HG02884 (cell line): Measurements from ENCODE around the gene ADAM12.
A peak's percentile ranks its signal among the peaks of the same experiment; 100 is the strongest.
"Not testable (repeated sequence)": the region's sequence is repeated elsewhere in the genome, so short reads cannot be mapped to it uniquely, and the experiment has no call there.

ENCODE experiments used
- ATAC-seq: cut with Tn5 transposase; IDR thresholded peaks from one replicate; pipeline ENCODE4 v1.9.1; 2021; ENCODE audit warnings: mild to moderate bottlenecking, moderate library complexity; ENCODE audit not compliant: unreplicated experiment

Gene ADAM12

DNA sequence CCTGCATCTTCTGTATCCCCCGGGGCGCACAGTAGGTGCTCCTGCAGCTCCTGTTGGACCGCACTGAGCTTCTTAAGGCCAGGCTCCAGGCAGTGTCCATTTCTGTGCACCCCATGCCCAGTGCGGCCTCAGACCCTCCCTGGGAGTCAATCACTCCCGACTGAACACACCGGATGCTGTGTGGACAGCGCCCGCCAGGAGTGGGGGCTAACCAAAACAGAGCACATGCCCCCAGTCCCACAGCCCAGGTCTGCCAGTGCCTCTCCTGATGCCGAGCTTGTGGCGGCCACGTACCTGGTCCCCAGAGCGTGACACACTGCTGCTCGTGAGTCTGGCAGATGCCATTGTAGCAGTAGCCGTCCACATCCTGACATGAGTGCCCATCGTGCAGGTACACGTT is 323.8 kb downstream of the ADAM12 start:
- ATAC-seq = no peak

DNA sequence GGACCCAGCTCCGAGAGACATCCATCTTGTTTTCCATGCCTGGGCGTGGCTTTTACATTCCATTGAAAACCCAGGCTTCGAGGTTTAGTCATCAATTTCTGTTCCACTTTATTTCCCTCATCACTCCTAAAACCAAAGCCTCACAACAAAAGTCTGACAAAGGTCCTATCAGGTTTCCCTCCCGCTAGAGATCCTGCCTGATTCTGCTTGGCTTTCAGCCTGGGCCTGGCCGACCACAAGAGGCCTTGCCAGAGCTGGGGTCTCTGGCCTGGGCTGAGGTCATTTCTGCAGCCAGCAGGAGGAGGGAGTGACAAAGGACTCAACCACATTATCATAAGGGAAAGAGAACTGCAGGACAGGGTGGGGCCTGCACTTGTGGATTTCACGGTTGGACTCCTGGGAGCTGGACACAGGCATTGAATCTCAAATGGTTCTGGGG is 324.9 kb downstream of the ADAM12 start:
- ATAC-seq = no peak

DNA sequence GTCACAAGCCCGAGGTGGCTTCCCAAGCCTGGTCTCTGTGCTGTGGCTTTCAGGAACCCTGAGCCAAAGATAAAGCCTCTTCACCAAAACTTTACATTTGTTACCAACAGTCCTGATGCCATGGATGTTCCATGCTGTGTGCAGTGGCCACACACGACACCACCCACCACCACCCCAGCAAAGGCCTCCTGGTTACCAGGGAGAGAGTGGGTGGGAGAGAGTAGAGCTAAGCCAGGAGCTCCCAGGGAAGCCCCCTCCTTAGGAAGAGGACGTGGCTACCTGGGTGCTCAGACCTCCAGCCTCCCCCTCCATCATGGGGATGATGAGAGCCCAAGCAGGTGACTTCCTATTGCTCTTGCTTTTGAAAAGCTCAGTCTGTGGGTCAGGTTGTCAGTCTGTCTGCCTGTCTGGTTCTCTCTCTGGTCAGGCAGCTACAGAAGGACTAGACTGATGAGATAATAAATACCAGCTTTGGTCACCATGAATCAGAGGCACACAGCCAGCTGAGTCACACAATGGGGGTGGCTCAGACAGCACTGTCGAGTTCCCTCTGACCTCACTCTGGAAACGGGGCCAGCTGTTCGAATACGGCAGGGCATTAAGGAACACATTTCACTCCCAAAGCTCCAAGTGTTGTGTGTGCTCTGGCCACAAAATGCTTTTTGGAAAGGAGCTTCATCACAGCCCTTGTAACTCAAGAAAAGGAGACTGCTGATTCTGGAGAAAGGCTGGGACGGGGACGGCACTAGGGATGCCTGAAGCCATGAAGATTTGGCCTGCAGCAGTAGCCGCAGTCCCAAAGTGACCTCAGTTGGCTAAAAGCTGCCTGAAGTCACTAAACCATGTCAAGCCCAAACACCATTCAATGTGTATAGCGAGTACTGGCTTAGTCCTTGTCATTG is 325.9 kb downstream of the ADAM12 start:
- no peak for ATAC-seq

DNA sequence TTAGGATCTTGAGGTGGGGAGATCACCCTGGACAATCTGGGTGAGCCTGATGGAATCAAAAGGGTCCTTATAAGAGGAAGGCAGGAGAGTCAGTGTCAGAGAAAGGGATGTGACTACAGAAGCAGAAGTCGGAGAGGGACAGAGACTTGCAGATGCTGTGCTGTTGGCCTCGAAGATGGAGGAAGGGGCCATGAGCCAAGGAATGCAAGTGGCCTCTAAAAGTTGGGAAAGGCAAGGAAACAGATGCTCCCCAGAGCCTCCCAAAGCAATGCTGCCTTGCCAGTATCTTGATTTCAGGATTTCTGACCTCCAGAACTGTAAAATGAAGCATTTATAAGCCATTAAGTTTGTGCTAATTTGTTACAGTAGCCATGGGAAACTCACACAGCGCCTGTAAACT is 326.8 kb downstream of the ADAM12 start:
- no peak for ATAC-seq

DNA sequence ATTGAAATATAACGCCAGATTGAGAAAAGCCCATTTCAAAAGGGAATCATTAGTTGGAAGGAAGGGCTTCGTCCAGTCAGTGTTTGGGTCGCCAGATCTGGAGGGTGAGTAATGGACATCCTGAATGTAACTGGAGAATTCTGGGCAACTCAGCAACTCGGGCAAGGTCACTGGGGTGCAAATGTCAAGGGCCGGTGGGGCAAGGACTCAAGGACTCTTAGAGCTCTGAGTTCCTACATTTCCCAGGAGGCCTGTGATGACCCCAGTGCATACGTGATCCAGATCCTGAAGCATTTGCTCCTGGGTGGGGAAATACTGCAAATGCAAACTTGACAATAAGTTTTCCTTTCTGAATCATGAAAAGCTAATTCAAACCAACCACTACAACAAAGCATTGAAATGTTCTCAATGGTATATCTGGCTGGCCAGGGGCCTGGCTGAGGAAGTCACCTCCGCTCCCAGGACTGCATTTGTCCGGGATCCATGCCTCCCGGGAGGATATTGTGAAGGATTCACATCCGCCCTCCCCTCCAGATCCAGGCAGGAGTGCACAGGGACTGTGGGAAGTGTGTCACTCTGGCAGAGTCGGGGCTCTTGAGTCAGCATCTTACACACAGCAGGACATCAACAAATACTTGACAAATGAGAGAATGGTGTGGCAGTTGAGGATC is 327.9 kb downstream of the ADAM12 start:
- no peak for ATAC-seq

DNA sequence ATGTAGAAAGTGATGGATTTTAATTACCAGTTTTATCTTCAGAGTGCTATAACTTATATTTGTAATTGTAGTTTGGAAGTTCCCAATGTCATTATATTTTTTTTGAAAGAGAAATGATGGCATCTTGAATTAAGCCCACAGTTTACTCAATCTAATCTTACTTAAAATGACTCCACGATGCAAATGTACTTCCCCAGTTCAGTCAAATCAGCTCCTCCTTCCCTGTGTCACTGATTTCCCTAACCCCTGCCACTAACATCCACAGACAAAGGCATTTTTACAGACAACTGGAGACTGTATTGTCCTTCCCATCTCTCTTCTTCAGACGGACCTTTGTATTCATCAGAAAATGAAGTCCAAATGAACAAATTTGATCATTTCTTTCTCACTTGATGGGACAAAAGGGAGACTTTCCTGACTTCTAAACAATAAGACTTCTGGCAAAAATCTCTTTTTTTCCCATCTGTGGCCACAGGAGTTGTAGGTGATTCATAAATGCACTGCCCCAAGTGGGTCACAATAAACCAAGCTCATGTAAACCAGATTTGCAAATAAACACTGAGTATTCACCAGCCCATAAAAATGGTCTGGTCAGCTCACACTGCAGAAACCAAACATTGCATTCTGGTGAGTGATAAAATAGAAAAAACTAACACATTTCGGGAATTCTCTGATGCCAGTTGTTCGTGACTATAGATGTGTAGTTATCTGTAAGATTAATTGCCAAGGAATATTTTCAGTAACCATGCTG is 329.0 kb downstream of the ADAM12 start:
- ATAC-seq = no peak

DNA sequence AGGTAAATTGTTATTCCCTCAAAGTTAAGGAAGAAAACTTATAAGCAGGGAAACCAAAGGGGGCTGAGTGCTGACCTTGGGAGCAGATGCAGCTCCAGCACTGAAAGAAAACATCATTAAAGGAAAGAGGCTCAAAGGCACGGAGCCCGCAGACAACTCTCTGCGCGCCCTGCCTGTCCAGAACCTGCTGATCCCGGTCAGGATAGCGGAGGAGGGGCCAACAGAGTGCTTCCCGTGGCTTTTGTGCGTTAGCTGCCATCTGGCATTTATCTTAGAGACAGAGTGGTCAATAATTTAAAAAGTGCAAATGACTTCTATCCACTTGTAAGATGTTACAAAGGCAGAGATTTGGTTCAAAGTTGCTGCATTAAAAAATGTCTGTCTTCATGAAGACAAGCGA is 329.8 kb downstream of the ADAM12 start:
- no peak for ATAC-seq

DNA sequence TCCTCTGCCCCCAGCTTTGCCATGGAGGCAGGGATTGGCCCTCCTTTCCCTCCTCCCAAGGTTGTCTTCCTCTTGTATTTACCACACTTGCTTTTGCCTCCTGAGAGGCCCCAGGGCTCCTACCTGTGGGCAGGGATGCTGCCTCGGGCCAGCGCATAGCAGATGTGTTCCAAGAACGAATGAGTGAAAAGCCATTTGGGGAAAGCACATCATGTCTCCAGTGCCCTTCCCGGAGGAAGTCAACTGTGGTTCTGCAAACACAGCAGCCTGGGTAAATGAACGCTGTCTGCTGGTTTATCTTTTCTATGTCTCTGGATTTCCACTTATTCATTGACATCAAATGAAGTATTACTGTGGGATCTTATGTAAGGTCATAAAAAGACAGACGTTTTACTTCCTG is 330.2 kb downstream of the ADAM12 start:
- ATAC-seq = no peak

DNA sequence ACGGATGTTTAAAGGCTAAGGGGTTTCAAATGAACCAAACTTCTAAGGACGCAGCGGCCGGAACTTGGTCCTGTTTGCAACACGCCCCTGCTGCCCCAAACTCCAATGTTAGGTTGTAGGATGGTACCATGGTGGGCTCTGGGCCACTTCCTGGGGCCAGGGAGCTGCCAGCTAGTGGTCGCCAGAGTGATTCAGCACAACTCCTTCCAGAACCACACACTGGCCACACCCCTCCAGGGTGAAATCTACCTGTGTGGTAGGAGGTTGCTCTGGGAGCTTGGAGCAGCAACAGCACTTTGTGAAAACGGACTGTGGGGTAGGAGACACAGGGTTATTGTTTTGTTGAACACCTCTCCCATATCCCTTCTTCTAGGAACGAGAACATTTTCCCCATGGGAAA is 330.8 kb downstream of the ADAM12 start:
- no peak for ATAC-seq

DNA sequence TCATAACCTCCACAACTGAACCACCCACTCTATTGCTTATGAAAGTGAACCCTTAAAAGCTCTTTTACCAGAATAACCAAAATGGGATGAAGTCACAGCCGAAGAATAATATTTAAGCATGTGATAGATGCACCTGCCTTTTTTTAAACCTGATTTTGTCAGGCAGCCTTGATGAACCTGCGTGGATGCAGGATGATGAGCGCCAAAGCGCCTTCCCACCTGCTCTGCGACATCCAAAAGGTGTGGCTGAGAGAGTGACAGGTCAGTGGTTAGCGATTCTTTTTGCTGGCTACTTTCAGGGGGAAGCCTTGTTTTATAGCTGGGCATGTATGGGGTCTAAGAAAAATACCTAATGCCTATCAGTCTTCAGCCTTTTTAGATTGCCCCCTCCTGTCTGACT is 334.1 kb downstream of the ADAM12 start:
- ATAC-seq = no peak

DNA sequence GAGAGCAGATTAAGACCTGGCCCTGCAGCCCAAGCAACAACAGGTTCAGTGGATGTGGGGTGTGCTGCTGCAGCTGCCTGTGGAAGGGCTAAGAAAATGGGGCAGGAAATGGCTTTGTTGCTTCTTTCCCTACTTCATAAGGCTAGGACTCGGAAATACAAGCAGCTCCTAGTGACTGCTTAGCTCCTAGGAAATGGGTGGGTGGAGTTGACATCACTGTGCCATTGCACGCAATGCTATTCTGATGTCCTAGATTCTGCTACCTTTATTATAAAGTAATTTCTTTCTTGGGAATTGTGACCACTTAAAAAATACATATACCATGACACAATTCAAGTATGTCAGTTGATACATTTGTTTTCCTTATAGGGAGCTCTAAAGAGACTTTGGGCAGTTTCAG is 336.1 kb downstream of the ADAM12 start:
- ATAC-seq = no peak

DNA sequence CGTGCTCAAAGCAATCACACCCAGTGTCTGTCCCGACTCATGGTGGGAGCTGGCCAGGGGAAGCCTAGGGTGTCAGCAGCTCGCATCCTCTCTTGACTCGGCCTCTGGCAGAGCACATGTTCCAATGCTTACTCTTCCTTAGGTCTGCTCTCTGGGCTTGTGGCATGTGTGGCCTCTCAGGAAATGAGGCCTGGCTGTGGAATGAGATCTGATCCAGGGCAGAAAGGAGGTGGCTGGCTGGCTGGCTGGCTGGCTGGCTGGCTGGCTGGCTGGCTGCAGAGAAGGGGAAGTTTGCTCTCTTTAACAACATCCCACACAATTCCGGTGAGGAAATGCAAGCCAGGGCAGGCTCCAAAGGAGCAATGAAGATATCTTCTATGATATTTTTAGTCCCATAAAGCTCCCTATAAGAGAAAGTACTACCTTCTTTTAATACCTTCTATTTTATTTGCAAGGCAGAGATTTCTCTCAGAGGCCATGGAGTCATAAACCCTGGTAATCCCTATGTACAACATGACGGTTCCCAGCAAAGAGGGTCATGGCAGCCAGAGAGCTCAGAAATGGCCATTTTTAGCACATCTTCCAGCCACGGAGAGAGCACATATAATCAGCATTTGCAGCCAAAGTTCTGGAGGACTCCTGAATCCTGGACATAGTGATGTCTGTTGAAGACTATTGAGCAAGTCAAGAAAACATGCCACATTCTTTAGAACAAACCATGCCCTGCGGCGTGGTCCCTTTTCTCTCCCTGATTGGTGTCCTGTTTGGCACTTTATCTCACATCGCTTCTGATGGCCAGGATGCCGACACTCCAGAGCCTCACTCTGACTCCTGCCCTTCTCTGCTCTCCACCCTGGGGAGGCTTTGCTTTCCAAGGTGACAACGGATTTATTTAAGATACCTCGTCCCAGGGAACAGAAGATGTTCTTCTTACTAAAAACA is 338.2 kb downstream of the ADAM12 start:
- ATAC-seq = no peak

DNA sequence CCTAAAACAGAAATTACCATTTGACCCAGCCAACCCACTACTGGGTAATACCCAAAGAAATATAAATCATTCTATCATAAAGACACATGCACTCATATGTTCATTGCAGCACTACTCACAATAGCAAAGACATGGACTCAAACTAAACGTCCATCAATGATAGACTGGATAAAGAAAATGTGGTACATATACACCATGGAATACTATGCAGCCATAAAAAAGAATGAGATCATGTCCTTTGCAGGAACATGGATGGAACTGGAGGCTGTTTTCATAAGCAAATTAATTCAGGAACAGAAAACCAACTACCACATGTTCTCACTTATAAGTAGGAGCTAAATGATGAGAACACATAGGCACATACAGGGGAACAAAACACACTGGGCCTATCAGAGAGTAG is 340.5 kb downstream of the ADAM12 start:
- not testable (repeated sequence) for ATAC-seq

DNA sequence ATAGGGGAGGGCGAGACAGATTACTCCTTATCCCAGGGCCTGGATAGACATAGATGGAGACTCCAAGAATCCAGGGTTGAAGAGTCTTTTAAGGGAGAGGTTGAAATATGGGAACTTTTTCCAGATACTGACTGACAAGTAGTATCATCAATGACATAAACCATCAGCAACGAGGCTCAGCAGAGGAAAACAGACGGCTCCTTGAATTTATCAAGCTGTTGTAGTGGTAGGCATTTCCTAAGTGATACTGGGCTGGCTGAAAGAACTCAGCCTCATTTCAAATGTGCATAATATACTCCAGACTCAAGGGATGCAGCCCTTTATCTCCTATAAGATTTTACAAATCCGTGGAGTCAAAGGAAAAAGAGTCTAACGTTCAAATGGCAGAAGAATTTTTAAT is 341.4 kb downstream of the ADAM12 start:
- no peak for ATAC-seq

DNA sequence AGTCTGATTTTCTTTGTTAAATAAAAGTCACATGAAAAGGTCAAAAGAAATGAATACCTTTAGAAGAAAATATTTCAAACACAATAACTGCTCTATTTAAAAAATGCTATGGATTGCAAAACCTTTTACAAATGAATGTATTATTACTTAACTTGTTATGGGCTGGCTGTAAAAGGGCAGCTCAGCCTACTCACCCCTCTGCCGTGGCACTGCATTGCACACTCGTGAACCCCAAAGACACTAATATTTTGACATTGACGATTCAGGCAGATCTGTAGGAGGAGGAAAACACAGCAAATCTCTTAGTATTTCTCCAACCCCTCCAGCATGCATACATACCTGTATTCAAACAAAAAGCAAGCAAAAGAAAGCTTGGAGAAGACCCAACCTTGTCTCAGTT is 342.4 kb downstream of the ADAM12 start:
- no peak for ATAC-seq

DNA sequence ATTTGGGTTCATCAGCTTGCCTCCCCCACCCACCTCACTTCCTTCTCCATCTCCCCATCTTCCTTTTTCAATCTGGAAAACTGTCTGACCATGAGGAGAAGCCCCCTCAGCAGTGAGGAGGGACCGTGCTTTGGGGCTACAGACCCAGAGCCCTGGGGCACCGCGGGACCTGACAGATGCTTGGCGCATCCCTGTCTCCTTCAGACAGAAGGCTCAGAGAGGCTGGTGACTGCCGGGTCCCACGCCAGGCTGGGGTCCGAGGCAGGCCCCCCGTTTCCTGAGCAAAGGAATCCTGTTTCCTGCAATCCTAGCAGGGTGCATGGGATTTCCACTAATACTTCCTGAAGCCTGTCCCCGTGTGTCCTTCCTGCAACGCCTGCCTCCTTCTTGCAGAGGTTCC is 344.9 kb downstream of the ADAM12 start:
- no peak for ATAC-seq

DNA sequence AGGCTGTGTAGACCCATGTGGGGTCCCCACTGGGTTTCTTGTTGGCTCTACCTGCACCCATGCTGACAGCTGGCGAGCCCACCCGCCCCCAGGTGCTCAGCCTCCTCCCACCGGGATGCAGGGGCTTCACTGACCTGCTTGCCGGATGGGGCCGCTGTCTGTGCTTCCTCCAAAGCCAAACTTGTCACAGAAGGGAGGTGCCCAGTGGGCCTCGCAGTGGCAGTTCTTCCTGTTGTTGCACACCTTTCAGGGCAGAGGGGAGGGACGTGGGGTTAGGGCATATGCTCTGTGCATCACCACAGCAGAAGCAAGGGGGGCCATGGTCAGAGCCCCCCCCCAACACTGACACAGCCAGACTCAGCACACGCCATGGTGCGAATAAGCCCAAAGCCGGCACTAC is 345.4 kb downstream of the ADAM12 start:
- no peak for ATAC-seq

DNA sequence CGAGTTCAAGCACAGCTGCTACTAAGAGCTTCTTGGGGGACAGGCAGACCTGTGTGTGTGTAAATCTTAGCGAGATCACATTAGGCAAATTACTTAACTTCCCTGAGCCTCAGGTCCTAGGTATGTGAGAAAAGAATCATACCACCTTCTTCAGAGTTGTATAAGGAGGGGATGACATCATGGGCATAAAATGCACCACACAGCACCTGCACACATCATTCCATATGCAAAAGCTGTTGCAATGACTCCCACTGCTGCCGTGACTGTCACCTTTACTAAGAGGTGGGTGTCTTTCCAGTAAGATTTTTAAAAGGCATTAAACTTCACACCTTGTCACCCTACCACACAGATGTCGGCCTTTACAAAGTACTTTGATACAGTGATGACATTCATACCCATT is 345.9 kb downstream of the ADAM12 start:
- ATAC-seq = no peak

DNA sequence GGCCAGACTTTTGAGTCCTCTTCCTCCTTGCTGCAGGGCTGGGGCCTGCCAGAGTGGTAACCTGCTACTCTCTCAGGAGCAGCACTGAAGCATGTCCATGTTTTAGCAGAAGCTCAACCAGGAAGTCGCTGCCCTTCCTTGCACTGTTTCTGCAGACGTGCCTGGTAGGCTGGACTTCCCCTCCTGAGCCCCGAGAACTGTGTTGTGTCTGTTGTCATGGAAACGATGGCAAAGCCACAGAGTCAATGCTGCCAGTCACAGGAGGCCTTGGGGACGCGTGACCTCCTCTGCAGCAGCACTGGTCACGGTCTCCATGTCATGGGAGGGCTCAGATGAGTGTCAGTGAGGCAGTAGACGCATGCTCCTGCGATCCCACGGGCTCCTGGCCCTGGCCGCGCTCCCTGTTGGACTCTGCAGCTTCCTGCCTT is 346.5 kb downstream of the ADAM12 start:
- ATAC-seq = peak; percentile 99

DNA sequence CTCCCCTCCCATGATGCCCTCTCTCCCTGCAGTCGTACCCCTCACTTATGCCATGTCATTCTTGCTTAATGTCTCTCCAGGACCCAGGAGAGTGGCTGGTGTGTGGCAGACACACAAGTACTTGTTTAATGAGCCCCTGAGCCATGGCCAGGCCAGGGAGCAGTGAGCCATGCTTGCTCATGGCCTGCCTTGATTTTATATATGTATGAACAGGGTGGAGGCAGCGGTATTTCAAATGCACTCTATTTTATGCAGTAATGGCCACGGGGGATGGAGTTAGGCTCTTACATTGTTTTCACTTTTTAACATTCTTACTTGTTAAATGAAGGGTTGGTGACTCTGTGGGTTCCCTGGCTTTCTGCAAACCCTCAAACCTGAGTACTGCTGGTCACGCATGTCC is 347.2 kb downstream of the ADAM12 start:
- no peak for ATAC-seq

DNA sequence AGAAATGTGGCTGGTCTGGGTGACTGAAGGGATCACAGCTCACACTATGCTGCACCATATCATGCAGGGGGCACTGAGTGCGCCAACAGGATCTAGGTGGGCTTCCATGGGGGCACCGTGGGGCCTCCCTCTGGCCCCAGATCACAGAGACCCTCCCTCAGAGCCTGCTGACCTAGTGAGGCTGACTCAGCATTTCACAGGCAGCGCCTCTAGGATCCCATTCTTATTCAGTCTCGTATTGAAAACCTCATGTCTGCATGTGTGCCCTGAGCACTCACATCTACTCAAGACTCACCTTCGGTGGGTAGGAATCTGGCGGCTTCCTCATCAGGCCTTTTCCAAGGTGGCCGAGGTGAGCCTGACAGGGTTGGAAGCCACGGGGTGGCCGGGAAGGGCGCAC is 350.3 kb downstream of the ADAM12 start:
- no peak for ATAC-seq
